SU-DHL-6 (cell line): ENCODE data around the gene FOXK2.
"Not testable (repeated sequence)": the region's sequence is repeated elsewhere in the genome, so short reads cannot be mapped to it uniquely, and the experiment has no call there.

Experiments used
- H2AFZ ChIP-seq: fragments of 200-600 bp; sonication (generic); 2 replicates; pipeline ENCODE4 v1.6.1; 2014; ENCODE audit warnings: low read depth, mild to moderate bottlenecking, moderate library complexity, mixed read lengths, antibody characterized with exemption, low read length; ENCODE audit not compliant: severe bottlenecking
- H3F3A ChIP-seq: fragments of 200-600 bp; shearing (Covaris generic); 2 replicates; pipeline ENCODE4 v1.6.0; 2016; ENCODE audit warnings: antibody characterized with exemption, mild to moderate bottlenecking; ENCODE audit not compliant: insufficient read depth
- H3K27ac ChIP-seq: fragments of 200-600 bp; sonication (generic); 2 replicates; pipeline ENCODE4 v1.5.1; 2016; ENCODE audit warnings: low read depth, mild to moderate bottlenecking, low read length, moderate library complexity, mixed read lengths
- H3K27me3 ChIP-seq: fragments of 200-600 bp; sonication (generic), shearing (Covaris generic); 2 replicates; pipeline ENCODE4 v1.6.0; 2014; ENCODE audit warnings: mild to moderate bottlenecking, low read length
- H3K36me3 ChIP-seq: fragments of 200-600 bp; sonication (generic); 2 replicates; pipeline ENCODE4 v1.6.1; 2014; ENCODE audit warnings: mild to moderate bottlenecking, low read length, mixed read lengths
- H3K4me2 ChIP-seq: fragments of 300-600, 200-600 bp; shearing (Covaris generic), sonication (generic); 2 replicates; pipeline ENCODE4 v1.6.0; 2014; ENCODE audit warnings: low read length, low read depth, mild to moderate bottlenecking; ENCODE audit not compliant: poor library complexity, severe bottlenecking
- H3K4me3 ChIP-seq: fragments of 200-600 bp; sonication (generic); 2 replicates; pipeline ENCODE4 v1.5.1; 2014; ENCODE audit warnings: antibody characterized with exemption, low read length, mild to moderate bottlenecking, mixed read lengths; ENCODE audit not compliant: insufficient read depth, poor library complexity, severe bottlenecking
- H3K79me2 ChIP-seq: fragments of 200-600 bp; sonication (generic); 2 replicates; pipeline ENCODE4 v1.6.1; 2014; ENCODE audit warnings: mild to moderate bottlenecking, low read length, moderate library complexity; ENCODE audit not compliant: insufficient read depth
- H3K9ac ChIP-seq: fragments of 200-600 bp; sonication (generic); 2 replicates; pipeline ENCODE4 v1.7.0; 2014; ENCODE audit warnings: mild to moderate bottlenecking, low read length
- H3K9me2 ChIP-seq: fragments of 200-600 bp; sonication (generic); replicated peaks from 2 replicates; pipeline ENCODE4 v1.6.1; 2014; ENCODE audit warnings: low read length; ENCODE audit not compliant: insufficient read depth
- H3K9me3 ChIP-seq: fragments of 200-600 bp; sonication (generic); 2 replicates; pipeline ENCODE4 v1.6.1; 2014; ENCODE audit warnings: low read length, mixed read lengths; ENCODE audit not compliant: insufficient read depth
- H4K20me1 ChIP-seq: fragments of 200-600 bp; sonication (generic); 2 replicates; pipeline ENCODE4 v1.6.1; 2014; ENCODE audit warnings: low read depth, mild to moderate bottlenecking, antibody characterized with exemption, low read length, moderate library complexity, mixed read lengths
- CTCF ChIP-seq: fragments of 200-600 bp; sonication (generic); IDR thresholded peaks from one replicate; pipeline ENCODE4 v1.5.1; 2017; ENCODE audit warnings: antibody characterized with exemption, mild to moderate bottlenecking, low read length, moderate library complexity; ENCODE audit not compliant: insufficient read depth, poor library complexity, severe bottlenecking
- EZH2phosphoT487 ChIP-seq: fragments of 200-600 bp; sonication (generic), shearing (Covaris generic); conservative IDR thresholded peaks from 2 replicates; pipeline ENCODE4 v1.6.1; 2018; ENCODE audit warnings: mild to moderate bottlenecking, antibody characterized with exemption, low read length, moderate library complexity, mixed read lengths

FOXK2 gene

GRCh38 chr17:82569621-82570020 lies 50.1 kb downstream of the FOXK2 start:
- H3F3A ChIP-seq = no peaks in the 10 kb centered on the region; the same call in 1 of the 2 replicates
- no peaks in the 10 kb centered on the region for H3K9me3 ChIP-seq
- H3K27ac ChIP-seq = no peak overlapping the region
- TF ChIP-seq CTCF = no peak
- TF ChIP-seq EZH2phosphoT487 = no peak
- H3K9me2 ChIP-seq = no peaks in the 10 kb centered on the region
- H4K20me1 ChIP-seq = no peaks in the 10 kb centered on the region
- no peak overlapping the region for H3K4me2 ChIP-seq
- no peak overlapping the region for H3K4me3 ChIP-seq
- peaks cover 12% of the 10 kb centered on the region; the same call in 1 of the 2 replicates for H3K36me3 ChIP-seq
- H3K9ac ChIP-seq = no peak overlapping the region
- H3K27me3 ChIP-seq = no peaks in the 10 kb centered on the region
- H2AFZ ChIP-seq = no peak overlapping the region
- peaks cover under 1% of the 10 kb centered on the region for H3K79me2 ChIP-seq

- H3K9ac ChIP-seq = no peak overlapping the region
- H3K27me3 ChIP-seq = no peaks in the 10 kb centered on the region
- no peak overlapping the region for H3K4me3 ChIP-seq
- no peaks in the 10 kb centered on the region for H3K9me3 ChIP-seq
- no peaks in the 10 kb centered on the region for H3K9me2 ChIP-seq
- TF ChIP-seq EZH2phosphoT487 (no peak), CTCF (no peak)
- H3K27ac ChIP-seq = no peak overlapping the region
- H3K79me2 ChIP-seq = peaks cover 3% of the 10 kb centered on the region
- no peaks in the 10 kb centered on the region; the same call in 1 of the 2 replicates for H3F3A ChIP-seq
- no peaks in the 10 kb centered on the region for H4K20me1 ChIP-seq
- H3K4me2 ChIP-seq = no peak overlapping the region
- peaks cover 8% of the 10 kb centered on the region; the same call in 1 of the 2 replicates for H3K36me3 ChIP-seq
- no peak overlapping the region for H2AFZ ChIP-seq
These were observed 50.7 kb downstream of the FOXK2 start for GRCh38 chr17:82570277-82570676.

- Histone ChIP-seq H3K27ac (no peak overlapping the region), H3K9ac (no peak overlapping the region), H3K4me2 (no peak overlapping the region), H3K36me3 (0 out of 2 replicates have a peak, but pooled peaks cover 3% of the 10 kb centered on the region), H3K79me2 (peaks cover 3% of the 10 kb centered on the region), H4K20me1 (no peaks in the 10 kb centered on the region), H3F3A (no peaks in the 10 kb centered on the region; the same call in 1 of the 2 replicates), H3K4me3 (no peak overlapping the region), H2AFZ (no peak overlapping the region), H3K9me2 (no peaks in the 10 kb centered on the region), H3K9me3 (no peaks in the 10 kb centered on the region), H3K27me3 (no peaks in the 10 kb centered on the region)
- no peak for TF ChIP-seq CTCF
- TF ChIP-seq EZH2phosphoT487 = no peak
These were observed 52.3 kb downstream of the FOXK2 start for GRCh38 chr17:82571855-82572254.

GRCh38 chr17:82574041-82574440 lies 54.5 kb downstream of the FOXK2 start:
- no peaks in the 10 kb centered on the region for H4K20me1 ChIP-seq
- no peak overlapping the region for H3K27ac ChIP-seq
- H3K4me2 ChIP-seq = no peak overlapping the region
- H3K79me2 ChIP-seq = peaks cover 3% of the 10 kb centered on the region
- TF ChIP-seq EZH2phosphoT487 = no peak
- no peak for TF ChIP-seq CTCF
- no peaks in the 10 kb centered on the region for H3K9me3 ChIP-seq
- H3F3A ChIP-seq = no peaks in the 10 kb centered on the region; the same call in 1 of the 2 replicates
- H3K9me2 ChIP-seq = no peaks in the 10 kb centered on the region
- H3K27me3 ChIP-seq = no peaks in the 10 kb centered on the region
- H3K9ac ChIP-seq = no peak overlapping the region
- 0 out of 2 replicates have a peak, but pooled peaks cover 3% of the 10 kb centered on the region for H3K36me3 ChIP-seq
- H2AFZ ChIP-seq = no peak overlapping the region
- H3K4me3 ChIP-seq = no peak overlapping the region

GRCh38 chr17:82575581-82576221 lies 56.2 kb downstream of the FOXK2 start:
- H3K9me2 ChIP-seq, H3K36me3 ChIP-seq, H3K27me3 ChIP-seq, H3K9ac ChIP-seq, H3K4me2 ChIP-seq, H3K27ac ChIP-seq, H3F3A ChIP-seq, H3K9me3 ChIP-seq, H3K4me3 ChIP-seq, H2AFZ ChIP-seq, H4K20me1 ChIP-seq, H3K79me2 ChIP-seq: not testable (repeated sequence)
